Uterus (tissue), 4 donors: ENCODE measurements around the gene TEX9. TPM values are rescaled to one million over a fixed set of nuclear protein-coding genes. Genes with fewer than 3 reads are reported as not detected.

ENCODE experiments used
- DNase-seq, 2 donors: peaks; one replicate each; pipeline ENCODE4 v3.0.0-alpha.2; 2019 to 2020
- H3K27ac ChIP-seq, 2 donors: fragments of 200-600 bp; sonication (generic); 1 replicate in 1 of 2; 2 replicates in 1 of 2; pipeline ENCODE4 v1.5.1; 2016 to 2018
- H3K27me3 ChIP-seq, 2 donors: fragments of 200-600 bp; sonication (generic); one replicate each; pipeline ENCODE4 v1.5.1; 2018 to 2019; ENCODE audit warnings: control low read depth in 1 of 2
- H3K36me3 ChIP-seq, 2 donors: fragments of 200-600 bp; sonication (generic); one replicate each; pipeline ENCODE4 v1.5.1; 2019; ENCODE audit warnings: control low read depth in 1 of 2
- H3K4me1 ChIP-seq, 2 donors: fragments of 200-600 bp; sonication (generic); one replicate each; pipeline ENCODE4 v1.5.1; 2018 to 2019; ENCODE audit warnings: control low read depth in 1 of 2
- H3K4me3 ChIP-seq, 2 donors: fragments of 200-600 bp; sonication (generic); 1 replicate in 1 of 2; 2 replicates in 1 of 2; pipeline ENCODE4 v1.5.1; 2018 to 2019; ENCODE audit warnings: mild to moderate bottlenecking in 1 of 2
- H3K9me3 ChIP-seq, 2 donors: fragments of 200-600 bp; sonication (generic); one replicate each; pipeline ENCODE4 v1.5.1; 2019; ENCODE audit warnings: control low read depth in 1 of 2
- POLR2A ChIP-seq, 2 donors: fragments of 450-650 bp; IDR thresholded peaks; one replicate each; pipeline ENCODE4 v1.6.1; 2016; ENCODE audit warnings: antibody characterized with exemption in 2 of 2, mild to moderate bottlenecking in 1 of 2, moderate library complexity in 1 of 2
- intact Hi-C: fragments of 100-400 bp; cut with DNase I; formaldehyde crosslinking; loops from one replicate; pipeline ENCODE4 v1.15.1; 2023; ENCODE audit warnings: low total_unique reads
- total RNA-seq, 4 donors: library from RNA; depleted of rRNA in 3 of 4; stranded (reverse); fragments of >200 nt in 3 of 4; gene quantifications; one replicate each; pipeline versions ENCODE4 v1.1.0 to v1.2.4, GENCODE V29; 2014 to 2023
- TF ChIP-seq, protein P1 (sequence below), 4 experiments: fragments of 200-600 bp in 2 of 4; fragments of 450-650 bp in 2 of 4; sonication (generic) in 2 of 4; IDR thresholded peaks; one replicate each; pipeline ENCODE4 v1.5.1; 2016 to 2019; ENCODE audit warnings: antibody characterized with exemption in 4 of 4, mild to moderate bottlenecking in 2 of 4, moderate library complexity in 1 of 4
- donor health status: DM: yes; HTN: yes; CAD: no.

TEX9 gene
- total RNA-seq, 4 donors from 2014 or later, result 0.88 to 33.4 (median 12.7) TPM

DNA sequence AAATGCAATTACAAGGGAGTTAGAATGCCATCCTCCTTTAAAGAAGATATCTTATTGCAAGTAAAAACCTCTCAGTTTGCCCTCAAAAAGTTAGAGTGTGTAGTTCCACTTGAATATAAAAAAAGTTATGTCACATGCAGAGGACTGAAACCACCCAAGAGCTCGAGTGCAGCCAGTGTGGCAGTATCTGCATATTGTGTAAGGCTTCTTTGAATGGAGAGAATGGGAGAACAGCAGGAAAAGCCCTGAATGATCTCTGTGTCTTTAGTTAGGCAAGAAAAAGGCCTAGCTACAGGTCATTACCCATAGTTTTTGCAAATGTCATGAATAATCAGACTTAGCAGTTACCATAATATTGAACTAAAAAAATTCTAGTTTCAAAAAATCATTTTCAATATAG, 13.9 kb upstream of the TEX9 start:
- no peaks in the 10 kb centered on the region for H3K9me3 ChIP-seq
- intact Hi-C loops, result no loop called here
- H3K4me3 ChIP-seq, result no peak overlapping the region
- H3K27ac ChIP-seq, result no peak overlapping the region
- no peaks in the 10 kb centered on the region for H3K4me1 ChIP-seq
- no peaks in the 10 kb centered on the region for H3K36me3 ChIP-seq
- no peak for DNase-seq
- TF ChIP-seq, protein P1, sequence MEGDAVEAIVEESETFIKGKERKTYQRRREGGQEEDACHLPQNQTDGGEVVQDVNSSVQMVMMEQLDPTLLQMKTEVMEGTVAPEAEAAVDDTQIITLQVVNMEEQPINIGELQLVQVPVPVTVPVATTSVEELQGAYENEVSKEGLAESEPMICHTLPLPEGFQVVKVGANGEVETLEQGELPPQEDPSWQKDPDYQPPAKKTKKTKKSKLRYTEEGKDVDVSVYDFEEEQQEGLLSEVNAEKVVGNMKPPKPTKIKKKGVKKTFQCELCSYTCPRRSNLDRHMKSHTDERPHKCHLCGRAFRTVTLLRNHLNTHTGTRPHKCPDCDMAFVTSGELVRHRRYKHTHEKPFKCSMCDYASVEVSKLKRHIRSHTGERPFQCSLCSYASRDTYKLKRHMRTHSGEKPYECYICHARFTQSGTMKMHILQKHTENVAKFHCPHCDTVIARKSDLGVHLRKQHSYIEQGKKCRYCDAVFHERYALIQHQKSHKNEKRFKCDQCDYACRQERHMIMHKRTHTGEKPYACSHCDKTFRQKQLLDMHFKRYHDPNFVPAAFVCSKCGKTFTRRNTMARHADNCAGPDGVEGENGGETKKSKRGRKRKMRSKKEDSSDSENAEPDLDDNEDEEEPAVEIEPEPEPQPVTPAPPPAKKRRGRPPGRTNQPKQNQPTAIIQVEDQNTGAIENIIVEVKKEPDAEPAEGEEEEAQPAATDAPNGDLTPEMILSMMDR (IDR thresholded peaks at IDR 0.05), result no peak
- TF ChIP-seq POLR2A (IDR thresholded peaks at IDR 0.05), result no peak
- H3K27me3 ChIP-seq, result no peaks in the 10 kb centered on the region

DNA sequence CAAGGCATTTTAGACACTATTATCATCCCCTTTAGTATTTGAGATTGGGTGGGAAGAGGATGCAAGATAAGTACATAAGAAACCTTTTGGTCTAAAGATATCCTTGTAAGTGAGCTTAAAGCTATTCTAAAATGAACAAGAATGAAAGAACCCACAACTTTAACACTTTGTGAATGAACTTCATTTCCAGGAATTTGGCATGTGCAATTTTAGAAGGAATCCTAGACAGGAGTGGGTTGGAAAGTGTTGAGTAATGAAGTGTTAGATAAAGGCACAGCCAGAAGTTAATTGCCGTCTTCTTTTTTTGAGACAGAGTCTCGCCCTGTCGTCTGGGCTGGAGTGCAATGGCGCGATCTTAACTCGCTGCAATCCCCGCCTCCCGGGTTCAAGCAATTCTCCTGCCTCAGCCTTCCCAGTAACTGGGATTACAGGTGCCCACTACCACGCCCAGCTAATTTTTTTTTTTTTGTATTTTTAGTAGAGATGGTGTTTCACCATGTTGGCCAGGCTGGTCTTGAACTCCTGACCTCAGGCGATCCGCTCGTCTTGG, 13.2 kb upstream of the TEX9 start:
- no peak for TF ChIP-seq POLR2A (IDR thresholded peaks at IDR 0.05)
- TF ChIP-seq, protein P1 (IDR thresholded peaks at IDR 0.05), result no peak
- no peaks in the 10 kb centered on the region for H3K9me3 ChIP-seq
- no peak overlapping the region for H3K4me3 ChIP-seq
- H3K27me3 ChIP-seq, result no peaks in the 10 kb centered on the region
- intact Hi-C loops, result no loop called here
- no peak for DNase-seq
- no peak overlapping the region for H3K27ac ChIP-seq
- no peaks in the 10 kb centered on the region for H3K36me3 ChIP-seq
- no peaks in the 10 kb centered on the region for H3K4me1 ChIP-seq

DNA sequence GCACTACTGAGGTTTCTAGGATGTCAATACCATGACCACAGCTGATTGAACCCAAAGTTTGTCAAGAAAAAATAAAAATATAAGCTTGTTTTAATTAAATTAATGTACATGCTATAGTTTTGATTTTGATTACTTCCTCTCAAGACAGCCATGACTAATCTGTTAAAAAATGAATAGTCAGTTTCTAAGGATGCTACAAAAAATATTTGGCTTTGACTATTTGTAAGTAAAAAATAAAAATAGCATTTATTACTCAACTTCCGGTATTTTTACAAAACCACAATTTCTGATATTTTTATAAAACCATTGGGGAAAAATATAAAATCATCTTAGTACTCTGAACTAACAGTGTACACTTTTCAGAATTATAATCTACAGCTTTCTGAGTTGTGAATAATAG, 12.1 kb upstream of the TEX9 start:
- H3K27ac ChIP-seq, result no peak overlapping the region
- H3K4me1 ChIP-seq, result no peaks in the 10 kb centered on the region
- TF ChIP-seq, protein P1 (IDR thresholded peaks at IDR 0.05), result no peak
- TF ChIP-seq POLR2A (IDR thresholded peaks at IDR 0.05), result no peak
- no peaks in the 10 kb centered on the region for H3K36me3 ChIP-seq
- DNase-seq, result no peak
- no peaks in the 10 kb centered on the region for H3K27me3 ChIP-seq
- H3K4me3 ChIP-seq, result no peak overlapping the region
- no peaks in the 10 kb centered on the region for H3K9me3 ChIP-seq
- intact Hi-C loops, result no loop called here

DNA sequence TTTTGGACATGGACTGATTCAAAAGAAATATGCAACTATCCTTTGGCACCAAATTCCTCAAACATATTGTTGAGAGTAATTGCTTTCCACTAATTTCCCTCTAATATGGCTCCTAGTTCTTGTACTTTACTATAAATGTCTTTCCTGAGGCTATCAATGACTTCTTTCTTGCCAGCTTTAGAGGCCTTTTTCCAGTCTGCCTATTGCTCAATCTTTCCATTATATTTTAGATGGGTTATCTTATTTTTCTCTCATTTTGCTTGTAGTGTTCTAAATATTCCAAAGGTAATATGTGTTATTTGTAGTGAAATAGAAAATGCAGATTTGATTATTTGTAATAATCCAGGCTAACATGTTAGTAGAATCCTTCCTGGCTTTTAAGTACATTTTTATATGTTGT, 11.5 kb upstream of the TEX9 start:
- no peaks in the 10 kb centered on the region for H3K36me3 ChIP-seq
- no peak overlapping the region for H3K4me3 ChIP-seq
- intact Hi-C loops, result no loop called here
- H3K27ac ChIP-seq, result no peak overlapping the region
- H3K9me3 ChIP-seq, result no peaks in the 10 kb centered on the region
- DNase-seq, result no peak
- no peaks in the 10 kb centered on the region for H3K27me3 ChIP-seq
- H3K4me1 ChIP-seq, result no peaks in the 10 kb centered on the region
- TF ChIP-seq, protein P1 (IDR thresholded peaks at IDR 0.05), result no peak
- TF ChIP-seq POLR2A (IDR thresholded peaks at IDR 0.05), result no peak

DNA sequence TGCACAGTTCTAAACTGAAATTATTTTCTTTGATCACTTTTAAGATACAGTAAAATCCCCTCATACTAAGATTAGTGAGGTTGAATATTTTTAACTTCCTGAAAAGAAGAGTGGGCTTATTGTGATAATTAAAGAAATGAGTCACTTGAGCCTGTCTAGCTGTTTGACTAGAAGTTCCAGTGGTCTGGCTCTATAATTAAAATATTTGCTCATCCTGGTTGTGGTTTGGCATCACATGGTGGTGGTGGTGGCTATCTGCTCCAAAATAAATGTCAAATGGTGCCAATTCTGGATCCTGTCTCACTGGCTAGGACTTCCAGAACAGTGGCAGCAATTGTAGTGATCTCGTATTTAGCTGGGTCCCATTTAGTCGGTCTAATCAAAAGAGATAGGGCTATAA, 8.6 kb upstream of the TEX9 start:
- no peak overlapping the region for H3K27ac ChIP-seq

More for the DNA sequence above, 8.6 kb upstream of the TEX9 start:
- Histone ChIP-seq H3K9me3 (no peaks in the 10 kb centered on the region), H3K36me3 (no peaks in the 10 kb centered on the region), H3K4me1 (no peaks in the 10 kb centered on the region), H3K4me3 (no peak overlapping the region), H3K27me3 (no peaks in the 10 kb centered on the region)
- TF ChIP-seq, protein P1 (IDR thresholded peaks at IDR 0.05), result no peak
- TF ChIP-seq POLR2A (IDR thresholded peaks at IDR 0.05), result no peak
- intact Hi-C loops, result no loop called here
- no peak for DNase-seq
